Activated CD4-positive, alpha-beta T cell treated with anti-CD3 and anti-CD28 coated beads for 1 hour (primary cell): ENCODE results near the gene TMEM63B.

Experiments
- DNase-seq: peaks from one replicate; pipeline ENCODE4 v3.0.0-alpha.2; 2020

The TMEM63B gene

DNA sequence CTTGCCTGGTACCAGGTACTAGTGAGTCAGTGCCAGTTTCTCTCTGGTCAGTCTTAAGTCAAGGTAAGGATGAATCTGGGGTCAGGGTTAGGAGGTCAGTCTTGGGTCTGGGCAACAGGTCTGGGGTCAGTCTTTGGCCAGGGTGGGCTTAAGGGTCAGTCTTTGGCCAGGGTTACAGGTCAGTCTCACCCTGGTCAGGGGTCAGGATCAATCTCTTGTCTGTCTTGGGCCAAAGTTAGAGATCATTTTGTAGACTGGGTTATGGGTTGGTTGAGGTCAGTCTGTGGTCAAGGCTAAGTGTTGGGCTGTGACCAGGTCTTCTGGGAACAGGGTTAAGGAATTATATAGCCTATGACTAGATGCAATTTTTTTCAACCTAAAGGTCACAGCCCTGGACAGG lies 18.5 kb downstream of the TMEM63B start:
- DNase-seq = no peak

DNA sequence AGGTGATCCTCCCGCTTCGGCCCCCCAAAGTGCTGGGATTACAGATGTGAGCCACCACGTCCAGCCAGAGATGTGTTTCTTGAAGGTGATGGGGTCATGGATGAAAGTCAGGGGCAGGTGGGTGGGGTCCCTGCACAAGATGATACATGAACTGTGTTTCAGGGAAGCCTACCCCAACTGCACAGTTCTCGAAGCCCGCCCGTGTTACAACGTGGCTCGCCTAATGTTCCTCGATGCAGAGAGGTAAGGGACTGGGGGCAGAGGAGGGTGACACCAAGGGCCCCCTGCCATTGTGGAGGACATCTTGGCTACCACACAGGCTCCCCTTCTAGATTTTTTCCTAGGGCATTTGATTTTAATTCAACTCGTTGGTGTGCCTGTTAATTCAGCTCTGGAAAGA lies 19.3 kb downstream of the TMEM63B start:
- DNase-seq = no peak

DNA sequence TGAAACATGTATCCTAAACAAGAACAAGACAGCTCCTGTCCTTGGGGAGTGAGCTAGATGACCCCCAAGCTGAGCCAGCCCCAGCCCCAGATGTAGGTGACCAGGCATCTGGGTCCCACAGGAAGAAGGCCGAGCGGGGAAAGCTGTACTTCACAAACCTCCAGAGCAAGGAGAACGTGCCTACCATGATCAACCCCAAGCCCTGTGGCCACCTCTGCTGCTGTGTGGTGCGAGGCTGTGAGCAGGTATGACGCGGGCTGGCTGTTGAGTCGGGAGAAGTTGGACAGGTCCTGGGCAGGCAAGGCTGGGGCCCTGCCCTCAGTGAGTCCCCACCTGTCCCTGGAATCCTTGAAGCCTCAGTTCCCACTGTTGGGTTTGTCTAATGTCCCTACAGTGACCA lies 19.9 kb downstream of the TMEM63B start:
- no peak for DNase-seq

DNA sequence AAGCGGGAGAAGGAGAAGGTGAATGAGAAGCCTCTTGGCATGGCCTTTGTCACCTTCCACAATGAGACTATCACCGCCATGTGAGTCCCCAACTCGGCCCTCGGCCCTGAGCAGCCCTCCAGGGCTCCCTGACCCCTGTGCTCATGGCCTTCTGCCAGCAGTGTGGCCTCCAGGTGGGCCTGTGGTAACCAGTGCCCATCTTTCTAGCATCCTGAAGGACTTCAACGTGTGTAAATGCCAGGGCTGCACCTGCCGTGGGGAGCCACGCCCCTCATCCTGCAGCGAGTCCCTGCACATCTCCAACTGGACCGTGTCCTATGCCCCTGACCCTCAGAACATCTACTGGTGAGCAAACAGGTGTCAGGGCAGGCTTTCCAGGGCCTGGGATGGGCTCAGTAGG lies 21.0 kb downstream of the TMEM63B start:
- DNase-seq = no peak

DNA sequence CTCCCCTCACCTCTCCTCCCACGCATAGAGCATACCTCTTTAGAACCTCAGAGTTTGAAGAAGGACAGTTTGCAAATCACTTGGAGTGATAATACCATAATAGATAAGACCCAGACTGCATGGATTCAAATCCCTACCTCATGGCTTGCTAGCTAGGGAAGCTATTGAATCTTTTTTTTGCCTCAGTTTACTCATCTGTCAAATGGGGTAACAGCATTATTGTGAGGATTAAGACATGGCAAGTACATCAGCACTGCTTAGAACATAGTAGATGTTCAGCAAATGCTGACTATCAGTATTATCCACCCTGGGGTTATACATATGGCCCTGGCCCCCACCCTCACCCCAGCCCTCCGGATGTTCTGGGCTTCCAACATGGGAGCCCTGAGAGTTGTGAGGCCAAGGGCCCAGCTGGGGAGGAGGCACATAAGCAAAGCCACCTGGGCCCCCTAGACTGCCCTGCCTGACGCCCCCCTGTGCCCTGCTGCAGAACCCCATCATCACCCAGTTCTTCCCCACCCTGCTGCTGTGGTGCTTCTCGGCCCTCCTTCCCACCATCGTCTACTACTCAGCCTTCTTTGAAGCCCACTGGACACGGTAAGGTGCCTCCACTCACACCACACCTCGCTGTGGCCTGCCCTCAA lies 22.1 kb downstream of the TMEM63B start:
- no peak for DNase-seq

DNA sequence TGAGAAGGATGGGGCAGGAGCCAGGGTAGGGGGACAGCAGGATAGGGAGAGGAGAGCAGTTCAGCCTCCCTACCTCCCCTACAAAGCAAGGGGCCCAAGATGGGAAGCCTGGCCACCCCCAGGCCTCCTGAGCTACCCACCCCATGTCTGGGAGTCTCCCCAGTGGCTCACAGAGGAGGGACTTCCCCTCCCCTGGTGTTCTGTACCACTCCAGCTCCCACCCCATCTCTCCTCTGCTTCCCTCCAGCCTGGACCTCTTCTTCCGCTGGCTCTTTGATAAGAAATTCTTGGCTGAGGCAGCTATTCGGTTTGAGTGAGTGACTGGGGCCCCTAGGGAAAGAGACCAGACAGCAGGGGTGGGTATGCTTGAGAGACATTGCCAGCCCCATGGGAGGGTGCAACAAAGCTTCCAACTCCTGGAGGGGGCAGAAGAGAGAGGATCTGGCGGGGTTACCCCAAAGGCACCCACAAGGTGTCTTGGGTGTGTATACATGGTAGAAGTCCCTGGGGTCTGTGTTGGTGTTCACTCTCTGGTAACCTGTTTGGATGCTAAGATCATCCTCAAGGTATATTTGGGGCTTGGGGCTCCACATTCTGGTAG lies 23.1 kb downstream of the TMEM63B start:
- no peak for DNase-seq

DNA sequence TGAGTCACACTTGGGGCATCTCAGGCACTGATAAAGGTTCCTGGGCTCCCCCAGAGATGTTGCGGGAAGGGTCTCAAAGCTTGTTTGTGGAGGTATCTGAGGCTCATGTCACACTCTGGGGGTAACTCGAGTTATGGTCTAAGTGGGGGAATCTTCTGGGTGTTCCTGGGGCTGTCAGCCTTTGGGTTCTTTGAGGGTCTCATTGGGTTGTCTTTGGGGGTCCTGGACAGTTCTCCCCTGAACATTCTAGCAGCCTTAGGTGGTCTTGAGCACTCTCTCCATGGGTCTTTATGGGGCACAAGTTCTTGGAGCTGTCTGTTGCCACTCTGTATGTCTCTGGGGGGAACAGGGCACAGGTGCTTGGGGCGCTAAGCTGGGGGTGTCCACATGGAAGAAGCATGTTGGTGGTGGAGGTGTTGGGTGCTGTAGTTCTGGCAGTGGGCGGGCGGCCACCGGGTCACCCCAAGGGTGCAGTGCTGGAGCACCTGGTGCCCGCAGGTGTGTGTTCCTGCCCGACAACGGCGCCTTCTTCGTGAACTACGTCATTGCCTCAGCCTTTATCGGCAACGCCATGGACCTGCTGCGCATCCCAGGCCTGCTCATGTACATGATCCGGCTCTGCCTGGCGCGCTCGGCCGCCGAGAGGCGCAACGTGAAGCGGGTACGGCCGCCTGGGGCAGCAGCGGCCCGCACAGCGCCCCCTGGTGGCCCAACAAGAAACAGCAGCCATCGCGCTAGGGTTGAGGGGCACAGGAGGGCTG lies 24.2 kb downstream of the TMEM63B start:
- DNase-seq = peak; percentile 71

DNA sequence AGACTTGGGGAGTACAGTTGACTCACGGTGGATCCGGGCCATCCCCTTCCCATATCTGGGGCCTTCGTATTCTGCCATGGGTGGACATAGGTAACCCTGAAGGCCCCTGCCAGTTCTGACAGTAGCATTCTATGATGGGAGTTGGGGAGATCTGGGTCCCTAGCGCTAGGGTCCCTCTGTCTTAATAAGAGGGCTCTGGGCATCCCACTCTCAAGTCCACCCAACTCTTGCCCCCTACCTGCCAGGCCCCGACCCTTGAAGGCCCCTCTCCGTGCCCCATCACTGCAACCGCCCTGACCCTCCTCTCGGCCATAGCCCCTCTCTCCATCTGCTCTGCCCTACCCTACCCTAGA lies 24.7 kb downstream of the TMEM63B start:
- DNase-seq = no peak

DNA sequence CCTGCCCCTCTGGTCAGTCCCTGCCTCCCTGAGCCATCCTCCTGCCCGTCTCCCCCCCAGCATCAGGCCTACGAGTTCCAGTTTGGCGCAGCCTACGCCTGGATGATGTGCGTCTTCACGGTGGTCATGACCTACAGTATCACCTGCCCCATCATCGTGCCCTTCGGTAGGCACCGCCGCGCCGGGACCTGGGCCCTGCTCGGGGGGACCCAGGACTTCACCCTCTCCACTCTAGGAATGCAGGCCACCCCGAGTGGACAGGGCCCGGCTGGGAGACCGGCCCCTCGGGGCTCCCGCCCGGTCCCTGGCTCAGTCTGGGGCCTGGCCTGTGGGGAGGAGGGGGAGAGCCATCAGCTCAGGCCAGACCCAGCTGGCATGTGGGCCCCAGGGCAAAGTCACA lies 25.2 kb downstream of the TMEM63B start:
- DNase-seq = no peak

DNA sequence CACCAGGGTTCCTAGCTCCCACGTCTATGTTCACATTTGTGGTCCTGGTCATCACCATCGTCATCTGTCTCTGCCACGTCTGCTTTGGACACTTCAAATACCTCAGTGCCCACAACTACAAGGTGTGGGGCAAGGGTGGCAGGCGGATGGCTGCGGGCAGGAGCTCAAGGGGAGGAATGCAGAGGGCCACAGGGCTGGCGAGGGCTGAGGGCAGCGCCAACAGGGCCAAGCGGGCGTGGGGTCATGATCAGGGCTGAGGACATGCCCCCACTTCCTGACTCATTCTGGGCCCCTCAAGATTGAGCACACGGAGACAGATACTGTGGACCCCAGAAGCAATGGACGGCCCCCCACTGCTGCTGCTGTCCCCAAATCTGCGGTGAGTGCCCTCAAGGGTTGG lies 26.7 kb downstream of the TMEM63B start:
- no peak for DNase-seq

DNA sequence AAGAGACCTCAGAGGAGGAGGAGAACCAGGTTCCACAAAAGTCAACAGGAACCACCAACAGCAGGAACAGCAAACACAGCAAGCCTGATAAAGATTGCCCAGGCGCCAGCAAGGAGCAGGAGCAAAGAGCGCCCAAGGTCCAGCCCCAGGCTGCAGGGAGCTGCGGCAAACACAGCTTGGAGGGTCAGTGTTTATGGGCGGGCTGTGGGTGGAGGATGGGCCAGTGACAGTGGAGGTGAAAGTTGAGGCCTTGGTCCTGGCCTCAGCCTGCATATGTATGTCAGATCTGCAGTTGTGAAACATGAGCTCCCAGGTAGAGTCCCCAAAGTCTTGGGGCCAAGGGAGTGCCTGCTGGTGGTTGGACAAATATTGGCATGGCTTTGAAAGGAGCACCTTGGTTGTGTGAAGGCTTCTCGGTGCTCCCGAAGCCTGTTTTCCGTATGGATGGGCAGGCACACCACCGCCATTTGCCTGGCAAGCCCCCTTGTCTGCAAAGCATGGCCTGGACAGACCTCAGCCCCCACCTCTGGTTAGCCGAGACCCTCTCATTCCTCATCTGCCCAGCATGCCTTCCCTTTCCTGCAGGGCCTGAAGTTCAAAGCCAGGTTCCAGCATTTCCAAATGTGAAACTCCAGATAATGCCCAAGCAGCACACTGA lies 29.3 kb downstream of the TMEM63B start:
- no peak for DNase-seq

DNA sequence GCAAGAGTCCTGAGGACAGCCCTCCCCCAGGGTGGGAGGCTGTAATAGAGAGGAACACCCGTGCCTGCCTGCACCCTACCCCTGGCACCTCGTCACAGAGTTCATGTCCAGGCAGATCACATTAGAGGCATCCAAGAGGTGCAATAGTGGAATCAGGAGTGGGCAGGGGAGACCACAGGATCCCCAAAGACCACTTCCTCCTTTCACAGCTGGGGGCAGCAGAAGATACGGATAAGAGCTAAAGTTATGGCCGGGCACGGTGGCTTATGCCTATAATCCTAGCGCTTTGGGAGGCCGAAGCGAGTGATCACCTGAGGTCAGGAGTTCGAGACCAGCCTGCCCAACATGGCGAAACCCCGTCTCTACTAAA lies 29.8 kb downstream of the TMEM63B start:
- no peak for DNase-seq

DNA sequence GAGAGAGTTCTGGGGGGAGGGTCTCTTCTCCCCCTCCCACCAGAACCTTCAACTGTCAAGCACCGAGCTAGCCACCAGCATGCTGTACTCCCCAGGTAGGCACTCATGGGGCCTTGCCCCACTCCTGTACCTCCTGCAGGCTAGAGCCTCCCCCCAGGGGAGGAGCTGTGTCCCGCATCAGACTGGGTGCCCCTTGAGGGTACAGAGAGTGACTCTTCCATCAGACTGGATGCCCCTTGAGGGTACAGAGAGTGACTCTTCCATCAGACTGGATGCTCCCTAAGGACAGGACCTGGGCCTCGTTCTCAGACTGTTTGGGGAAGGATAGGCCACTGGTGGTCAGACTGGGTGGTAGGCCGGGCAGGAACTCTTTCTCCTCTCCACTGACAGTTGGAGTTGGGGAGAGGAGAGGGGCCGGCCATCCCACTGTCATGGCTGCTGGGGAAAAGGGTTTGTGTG lies 31.4 kb downstream of the TMEM63B start, which contains the start of gene CAPN11:
Gene CAPN11, plus strand, starts transcription at position 51 of the 459 bp plus-strand sequence. Its CDS starts 29 bp downstream, at position 80.
- DNase-seq = no peak

DNA sequence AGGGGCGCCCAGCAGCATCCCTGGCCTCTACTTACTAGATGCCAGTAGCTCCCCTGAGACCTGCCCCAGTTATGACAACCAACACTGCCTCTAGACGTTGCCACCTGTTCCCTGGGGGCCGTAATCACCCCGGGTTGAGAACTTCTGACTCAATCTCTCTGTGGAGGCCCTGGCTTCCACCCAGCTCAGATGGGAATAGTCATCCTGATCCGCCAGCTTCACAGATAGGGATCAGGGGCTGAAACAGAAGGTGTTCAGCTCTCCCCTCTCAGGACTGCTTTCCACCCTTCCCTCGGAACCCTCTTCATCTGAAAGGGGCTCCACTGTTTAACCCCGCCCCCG lies 34.6 kb downstream of the TMEM63B start:
- DNase-seq = no peak

DNA sequence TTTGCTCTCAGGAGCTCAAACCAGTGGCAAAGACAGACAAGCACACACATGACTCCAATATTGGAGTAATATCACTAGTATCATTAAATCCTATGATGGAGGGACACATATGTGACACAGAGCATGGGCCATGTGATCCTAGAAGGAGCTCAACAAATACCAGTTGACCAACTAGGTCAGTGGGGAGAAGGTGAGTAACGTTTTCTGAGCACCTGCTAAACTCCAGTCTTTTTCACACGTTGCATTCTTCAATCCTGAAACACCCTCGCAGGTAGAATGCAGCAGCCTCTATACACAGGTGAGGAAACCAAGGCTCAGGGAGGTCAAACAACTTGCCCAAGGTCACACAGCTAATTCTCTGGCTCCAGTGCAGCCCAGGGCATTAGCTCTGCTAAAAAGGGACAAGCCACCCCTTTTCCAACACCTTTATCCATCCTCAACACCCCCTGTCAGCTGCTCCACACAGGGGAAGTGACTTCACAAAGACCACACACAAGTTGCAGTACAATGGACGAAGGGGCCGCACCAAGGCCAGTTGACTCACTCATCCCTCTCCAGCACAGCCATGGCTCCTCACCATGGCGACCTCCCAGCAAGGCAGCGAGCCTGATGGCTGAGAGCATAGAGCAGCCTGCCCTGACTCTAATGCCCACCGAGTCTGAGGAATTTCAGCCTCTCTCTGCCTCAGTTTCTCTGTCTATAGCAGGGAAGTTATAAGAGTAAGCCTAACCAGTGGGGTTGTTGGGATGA lies 35.7 kb downstream of the TMEM63B start:
- no peak for DNase-seq

DNA sequence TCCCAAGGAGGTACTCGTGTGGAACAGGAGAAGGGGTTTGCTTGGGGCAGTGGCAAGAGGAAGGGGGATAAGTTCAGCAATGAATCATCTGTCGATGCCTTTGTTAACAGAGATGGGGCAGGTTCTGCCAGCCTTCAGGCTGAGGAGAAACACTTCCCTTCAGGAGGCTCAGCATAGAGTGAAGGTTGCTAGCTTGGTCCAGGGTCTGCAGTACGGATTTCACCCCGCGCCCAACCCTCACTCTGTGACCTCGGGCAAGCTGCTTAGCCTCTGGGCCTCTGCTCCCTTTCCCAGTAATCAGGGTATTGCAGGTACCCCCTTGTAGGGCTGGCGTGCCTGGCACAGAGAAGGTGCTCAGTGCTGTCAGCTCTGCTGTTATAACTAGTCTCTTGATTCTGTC lies 38.8 kb downstream of the TMEM63B start:
- DNase-seq = no peak

DNA sequence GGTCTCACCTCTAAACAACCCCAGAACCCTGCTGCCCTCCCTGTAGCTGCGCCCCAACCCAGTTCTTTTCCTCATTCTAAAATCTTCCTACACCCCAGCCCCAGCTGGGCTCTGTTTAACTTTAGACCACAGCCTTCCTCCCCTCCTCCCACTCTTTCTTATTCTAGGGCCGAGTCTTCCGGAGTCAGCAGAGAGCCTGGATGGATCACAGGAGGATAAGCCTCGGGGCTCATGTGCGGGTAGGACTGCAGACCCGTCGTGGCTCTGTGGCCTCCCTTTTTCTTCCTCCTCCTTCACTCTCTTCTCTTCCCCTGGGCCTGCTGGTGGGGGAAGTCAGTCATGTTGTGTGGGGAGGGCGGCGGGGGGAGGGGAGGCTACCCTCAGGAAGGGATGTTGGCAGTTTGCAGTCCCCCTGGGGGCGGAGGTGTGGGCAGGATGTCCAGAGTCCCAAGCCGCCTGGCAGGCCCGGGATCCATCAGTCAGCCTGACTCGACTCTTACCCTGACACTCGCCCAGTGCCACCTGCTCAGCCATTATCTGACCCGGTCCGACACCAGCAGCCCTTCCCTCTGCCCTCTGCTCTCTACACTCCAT lies 39.3 kb downstream of the TMEM63B start:
- DNase-seq = no peak

DNA sequence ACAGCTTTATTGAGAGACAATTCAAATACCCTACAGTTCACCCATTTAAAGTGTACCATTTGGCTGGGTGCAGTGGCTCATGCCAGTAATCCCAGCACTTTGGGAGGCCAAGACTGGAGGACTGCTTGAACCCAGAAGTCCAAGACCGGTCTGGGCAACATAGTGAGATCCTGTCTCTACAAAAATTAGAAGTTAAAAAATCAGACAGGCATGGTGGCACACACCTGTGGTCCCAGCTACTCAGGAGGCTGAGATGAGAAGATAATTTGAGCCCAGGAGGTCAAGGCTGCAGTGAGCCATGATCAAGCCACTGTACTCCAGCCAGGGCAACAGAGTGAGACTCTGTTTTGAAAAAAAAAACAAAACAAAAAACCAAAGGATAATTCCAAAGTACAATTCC lies 40.2 kb downstream of the TMEM63B start:
- DNase-seq = no peak

DNA sequence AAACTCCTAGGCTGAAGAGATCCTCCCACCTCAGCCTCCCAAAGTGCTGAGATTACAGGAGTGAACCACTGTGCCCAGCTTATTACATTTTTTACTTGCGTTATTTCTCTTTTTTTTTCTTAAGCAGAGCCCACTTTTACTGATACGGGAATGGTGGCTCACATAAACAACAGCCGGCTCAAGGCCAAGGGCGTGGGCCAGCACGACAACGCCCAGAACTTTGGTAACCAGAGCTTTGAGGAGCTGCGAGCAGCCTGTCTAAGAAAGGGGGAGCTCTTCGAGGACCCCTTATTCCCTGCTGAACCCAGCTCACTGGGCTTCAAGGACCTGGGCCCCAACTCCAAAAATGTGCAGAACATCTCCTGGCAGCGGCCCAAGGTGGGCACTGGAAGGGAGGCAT lies 41.8 kb downstream of the TMEM63B start:
- DNase-seq = no peak

DNA sequence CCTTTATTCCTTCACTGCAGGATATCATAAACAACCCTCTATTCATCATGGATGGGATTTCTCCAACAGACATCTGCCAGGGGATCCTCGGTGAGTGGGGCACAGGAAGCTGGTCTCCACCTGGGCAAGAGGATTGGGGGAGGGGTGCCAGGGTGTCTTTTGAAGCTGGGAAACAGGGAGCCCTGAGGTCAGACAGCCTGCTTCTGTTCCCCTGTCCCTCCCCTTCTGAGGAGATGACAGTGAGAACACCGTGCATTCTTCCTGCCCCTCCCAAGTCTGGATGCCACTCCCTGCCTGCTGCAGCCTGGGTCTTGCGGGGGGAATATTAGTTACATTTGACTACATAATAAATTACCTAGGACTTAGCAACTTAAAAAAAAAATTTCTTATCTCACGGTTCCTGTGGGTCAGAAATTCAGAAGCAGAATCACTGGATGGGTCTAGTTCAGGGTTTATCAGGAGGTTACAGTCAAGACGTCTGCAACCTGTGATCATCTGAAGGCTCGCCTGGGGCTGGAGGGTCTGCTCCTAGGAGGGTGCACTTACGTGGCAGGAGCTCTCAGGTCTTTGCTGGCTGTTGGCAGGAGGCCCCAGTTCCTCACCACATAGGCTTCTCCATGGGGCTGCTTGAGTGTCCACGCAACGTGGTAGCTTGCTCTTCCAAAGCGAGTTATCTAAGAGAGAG lies 42.7 kb downstream of the TMEM63B start:
- no peak for DNase-seq

DNA sequence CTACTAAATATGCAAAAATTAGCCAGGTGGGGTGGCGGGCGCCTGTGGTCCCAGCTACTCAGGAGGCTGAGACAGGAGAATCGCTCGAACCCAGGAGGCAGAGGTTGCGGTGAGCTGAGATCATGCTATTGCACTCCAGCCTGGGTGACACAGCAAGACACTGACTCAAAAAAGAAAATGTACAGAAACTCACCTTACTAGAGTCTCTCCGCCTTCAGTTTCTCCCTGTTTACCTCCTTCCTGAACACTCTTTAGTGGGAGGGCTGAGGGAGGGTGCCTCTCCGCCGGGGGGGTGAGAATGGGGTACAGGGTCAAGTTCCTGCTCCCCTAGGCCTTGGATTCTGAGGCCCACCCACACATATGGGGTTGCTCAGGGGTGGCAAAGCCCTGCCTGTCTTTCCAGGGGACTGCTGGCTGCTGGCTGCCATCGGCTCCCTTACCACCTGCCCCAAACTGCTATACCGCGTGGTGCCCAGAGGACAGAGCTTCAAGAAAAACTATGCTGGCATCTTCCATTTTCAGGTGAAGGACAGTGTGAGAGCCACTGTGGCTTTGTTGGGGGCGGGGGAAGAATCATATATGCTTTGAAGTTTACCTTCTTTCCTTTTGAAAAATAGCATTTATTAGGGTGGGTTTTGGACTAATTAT lies 44.7 kb downstream of the TMEM63B start:
- DNase-seq = no peak
